ENCODE measurements around the gene NRXN3. TPM values are rescaled to one million over a fixed set of nuclear protein-coding genes. Genes with fewer than 3 reads are reported as not detected.

The NRXN3 gene
- total RNA-seq, 1 donor from 2014 or later: 4.1 TPM

DNA sequence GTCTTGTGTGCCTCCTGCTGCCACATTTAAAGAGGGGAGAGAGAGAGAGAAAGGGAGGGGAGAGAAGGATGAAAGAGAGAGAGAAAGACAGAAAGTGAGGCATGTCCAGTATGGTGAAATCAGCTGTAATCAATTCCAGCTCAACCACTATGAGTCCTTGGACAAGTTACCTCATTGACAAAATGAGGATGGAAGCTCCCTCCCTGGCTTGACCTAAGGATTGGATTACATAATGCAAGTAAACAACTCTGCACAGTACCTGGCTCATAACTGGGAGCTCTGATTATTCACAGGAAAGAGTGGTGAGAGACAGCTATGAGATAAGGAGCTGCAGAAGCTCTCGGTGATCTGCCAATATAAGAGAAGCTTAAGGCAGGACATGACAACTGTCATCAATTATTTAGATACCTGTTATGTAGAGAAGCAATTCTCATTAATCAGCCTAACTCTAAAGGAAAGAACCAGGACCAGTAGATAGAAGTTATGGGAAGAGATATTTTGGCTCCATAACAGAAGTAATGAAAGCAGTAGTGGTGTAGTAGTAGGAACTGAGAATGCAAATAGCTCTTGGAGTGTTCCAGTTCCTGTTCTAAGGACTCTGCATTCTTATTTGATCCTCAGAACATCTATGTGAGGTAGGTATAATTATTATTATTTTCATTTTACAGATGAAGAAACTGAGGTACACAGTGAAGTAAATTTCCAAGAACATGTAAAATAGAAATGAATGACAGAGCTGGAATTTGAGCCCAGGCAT is 1249.6 kb downstream of the NRXN3 start:
- no peak for DNase-seq (ENCODE audit: low spot score)
- intact Hi-C loops (cut with DNase I): no loop called here

DNA sequence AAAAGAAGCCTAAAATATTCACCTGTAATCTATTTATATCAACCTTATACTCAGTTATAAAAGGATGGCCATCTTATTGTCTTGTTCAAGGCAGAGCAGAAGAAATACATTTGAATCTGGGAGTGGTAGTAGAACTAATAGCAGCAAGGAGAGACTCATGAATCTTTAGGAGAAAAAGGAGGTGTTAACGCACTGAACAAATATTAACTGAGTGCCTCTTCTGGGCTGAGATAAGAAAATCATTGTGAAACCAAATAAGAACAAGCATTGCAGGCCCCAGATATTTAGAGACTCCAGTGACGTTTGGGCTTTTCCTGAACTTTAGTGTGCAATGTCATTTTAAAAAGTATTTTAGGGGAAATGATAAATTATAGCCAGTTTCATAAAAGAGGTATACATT is 1250.6 kb downstream of the NRXN3 start:
- intact Hi-C loops (cut with DNase I): no loop called here
- DNase-seq (ENCODE audit: low spot score): no peak

GRCh38 chr14:79421811-79422210 is 1251.6 kb downstream of the NRXN3 start:
- DNase-seq (ENCODE audit: low spot score): no peak
- intact Hi-C loops (cut with DNase I): no loop called here

GRCh38 chr14:79424462-79424861 is 1254.3 kb downstream of the NRXN3 start:
- intact Hi-C loops (cut with DNase I): no loop called here
- no peak for DNase-seq (ENCODE audit: low spot score)

DNA sequence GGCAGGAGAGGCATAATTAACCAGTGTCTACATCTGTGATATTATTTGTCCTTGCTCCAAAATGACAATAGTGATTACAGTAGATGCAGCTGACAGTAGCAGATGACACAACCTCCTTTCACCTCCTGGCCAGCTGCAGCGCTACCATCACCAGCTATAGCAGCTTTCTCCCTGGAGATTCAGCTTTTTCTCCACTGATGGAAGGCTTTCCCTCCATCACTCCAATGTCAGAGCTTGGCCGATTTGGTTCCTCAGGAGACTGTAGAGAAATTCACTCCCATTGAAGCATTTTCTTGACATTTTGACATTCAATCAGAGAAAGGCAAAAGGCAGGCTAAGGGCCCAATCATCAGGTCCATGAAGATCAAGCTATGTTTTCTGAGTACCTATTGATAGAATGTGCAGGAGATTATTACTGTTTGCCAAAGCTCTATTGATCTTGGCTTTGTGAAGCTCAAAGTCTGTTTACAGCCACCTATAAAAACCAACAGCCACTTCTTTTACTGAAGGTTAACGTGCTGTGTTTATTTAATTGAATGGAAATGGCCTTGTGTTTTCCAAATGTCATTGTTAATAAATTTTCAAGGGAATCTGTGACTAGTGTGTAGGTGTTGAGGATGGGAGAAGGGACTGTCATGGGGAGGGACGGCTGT is 1256.1 kb downstream of the NRXN3 start:
- no peak for DNase-seq (ENCODE audit: low spot score)
- intact Hi-C loops (cut with DNase I): no loop called here

- no peak for DNase-seq (ENCODE audit: low spot score)
- intact Hi-C loops (cut with DNase I): no loop called here
Measured at GRCh38 chr14:79432640-79433039, 1262.5 kb downstream of the NRXN3 start.

DNA sequence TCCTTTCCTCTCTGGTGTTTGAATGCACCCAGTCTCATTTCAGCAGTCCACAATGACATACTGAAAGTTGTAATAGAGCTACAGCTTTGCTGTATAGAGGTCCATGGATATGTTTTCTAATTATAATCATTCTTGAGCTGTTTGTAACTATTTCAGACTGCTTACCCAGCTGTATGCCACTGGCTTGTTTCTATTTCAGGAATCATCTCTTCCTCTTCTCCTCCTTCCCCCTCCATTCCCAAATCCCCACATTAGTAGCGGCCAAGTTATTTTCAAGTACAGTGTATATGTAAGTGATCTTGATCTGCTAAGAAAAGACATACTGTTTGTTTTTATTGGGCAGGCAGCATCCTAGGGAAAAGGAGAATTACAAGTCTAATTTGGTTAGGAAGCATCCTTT is 1266.2 kb downstream of the NRXN3 start:
- DNase-seq (ENCODE audit: low spot score): no peak
- intact Hi-C loops (cut with DNase I): no loop called here

DNA sequence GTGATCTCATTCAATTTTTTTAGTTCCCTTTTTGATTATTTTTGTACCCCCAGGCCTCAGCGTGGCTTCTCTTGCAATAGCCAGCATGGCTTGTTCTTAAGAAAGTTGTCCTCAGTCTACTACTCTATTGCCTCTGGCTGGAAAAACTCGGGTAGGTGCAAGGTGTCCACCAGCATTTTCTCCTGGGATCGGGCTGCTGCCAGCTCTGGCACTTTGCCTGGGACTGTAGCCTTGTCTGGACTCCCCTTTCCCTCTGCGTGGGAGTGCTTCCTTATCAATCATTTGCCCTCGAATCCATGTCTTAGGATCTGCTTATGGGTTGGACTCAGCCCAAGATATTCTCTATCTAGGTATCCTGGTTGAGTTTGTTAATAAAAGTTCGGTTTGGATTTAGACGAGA is 1267.8 kb downstream of the NRXN3 start:
- no peak for DNase-seq (ENCODE audit: low spot score)
- intact Hi-C loops (cut with DNase I): no loop called here

DNA sequence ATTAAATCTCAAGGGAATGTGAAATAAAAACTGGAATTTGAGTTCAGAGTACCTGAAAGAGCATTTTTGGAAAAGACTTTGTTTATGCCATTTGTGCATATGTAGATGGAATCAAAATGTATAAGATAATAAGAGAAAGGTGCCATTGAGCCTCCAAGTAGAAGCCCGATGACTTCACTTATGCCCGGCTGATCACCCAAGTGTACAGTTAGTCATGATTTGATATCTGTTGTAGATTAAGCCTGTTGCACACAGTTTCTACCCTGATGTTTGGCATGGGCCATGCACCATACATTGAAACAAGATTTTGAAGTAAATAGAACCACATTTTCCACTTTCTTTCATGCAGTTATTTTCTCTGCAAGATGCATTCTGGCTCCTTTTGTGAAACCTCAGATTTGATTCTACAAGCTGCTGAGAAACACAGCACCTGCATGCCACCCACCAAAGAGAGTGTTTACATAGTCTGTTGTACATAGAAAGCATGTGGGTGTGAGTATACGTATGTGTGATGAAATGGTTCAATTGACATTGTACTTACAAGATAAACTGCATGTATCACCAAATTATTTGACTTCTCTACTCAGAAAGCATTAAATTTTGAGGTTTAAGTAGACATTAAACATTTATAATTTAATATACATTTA is 1268.6 kb downstream of the NRXN3 start:
- no peak for DNase-seq (ENCODE audit: low spot score)
- intact Hi-C loops (cut with DNase I): no loop called here

DNA sequence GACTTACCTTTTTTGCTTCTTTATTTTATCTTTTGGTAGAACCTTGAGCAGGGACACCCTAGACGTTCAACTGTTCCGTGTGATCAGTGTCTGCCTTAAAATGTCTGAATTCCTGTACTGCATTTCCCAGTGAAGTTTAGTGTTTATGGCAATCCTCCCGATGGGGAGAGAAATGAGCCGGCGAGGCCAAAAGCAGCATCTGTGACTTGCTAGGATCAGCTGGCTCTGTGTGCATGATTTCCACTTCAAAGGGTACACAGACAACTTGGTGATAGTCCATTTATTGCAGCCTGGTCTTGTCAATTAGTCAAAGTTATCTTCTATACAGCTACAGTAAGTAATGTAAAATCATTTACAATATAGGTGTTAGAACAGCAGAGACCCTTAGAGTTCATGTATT is 1272.6 kb downstream of the NRXN3 start:
- intact Hi-C loops (cut with DNase I): no loop called here
- no peak for DNase-seq (ENCODE audit: low spot score)

GRCh38 chr14:79443602-79444001 is 1273.4 kb downstream of the NRXN3 start:
- intact Hi-C loops (cut with DNase I): no loop called here
- no peak for DNase-seq (ENCODE audit: low spot score)

- DNase-seq (ENCODE audit: low spot score): no peak
- intact Hi-C loops (cut with DNase I): no loop called here
Measured at GRCh38 chr14:79448960-79449359, 1278.8 kb downstream of the NRXN3 start.

- DNase-seq (ENCODE audit: low spot score): no peak
- intact Hi-C loops (cut with DNase I): no loop called here
Measured at GRCh38 chr14:79451601-79452000, 1281.4 kb downstream of the NRXN3 start.

- intact Hi-C loops (cut with DNase I): no loop called here
Measured at GRCh38 chr14:79453276-79453675, 1283.1 kb downstream of the NRXN3 start.

GRCh38 chr14:79464468-79464867 is 1294.3 kb downstream of the NRXN3 start:
- DNase-seq (ENCODE audit: low spot score): no peak
- intact Hi-C loops (cut with DNase I): no loop called here

More at GRCh38 chr14:79453276-79453675, 1283.1 kb downstream of the NRXN3 start:
- DNase-seq (ENCODE audit: low spot score): no peak

- intact Hi-C loops (cut with DNase I): no loop called here
- DNase-seq (ENCODE audit: low spot score): no peak
Measured at GRCh38 chr14:79465651-79466050, 1295.5 kb downstream of the NRXN3 start.

GRCh38 chr14:79466938-79467527 is 1296.9 kb downstream of the NRXN3 start:
- intact Hi-C loops (cut with DNase I): no loop called here
- DNase-seq (ENCODE audit: low spot score): no peak

GRCh38 chr14:79467835-79468234 is 1297.7 kb downstream of the NRXN3 start:
- DNase-seq (ENCODE audit: low spot score): no peak

DNA sequence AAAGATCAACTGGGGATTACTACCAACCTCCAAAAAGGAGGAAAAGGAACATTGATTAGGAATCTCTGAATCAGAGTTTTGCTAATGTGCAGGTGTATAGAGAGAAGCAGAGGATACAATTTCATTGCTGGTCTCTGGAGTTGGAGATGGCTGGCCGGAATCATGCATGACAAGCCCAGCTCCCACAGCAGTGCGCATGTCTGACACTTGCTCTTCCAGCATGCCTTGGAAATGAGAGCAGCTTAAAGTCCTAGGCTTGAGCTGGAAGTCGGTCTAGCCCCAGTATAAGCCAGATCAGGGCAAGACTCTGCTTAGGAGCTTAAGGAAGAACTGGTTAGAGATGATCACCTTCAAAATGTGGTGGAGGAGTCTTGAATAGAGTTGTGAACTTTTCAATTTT is 1298.3 kb downstream of the NRXN3 start:
- intact Hi-C loops (cut with DNase I): no loop called here
- DNase-seq (ENCODE audit: low spot score): no peak

More at GRCh38 chr14:79467835-79468234, 1297.7 kb downstream of the NRXN3 start:
- intact Hi-C loops (cut with DNase I): no loop called here

DNA sequence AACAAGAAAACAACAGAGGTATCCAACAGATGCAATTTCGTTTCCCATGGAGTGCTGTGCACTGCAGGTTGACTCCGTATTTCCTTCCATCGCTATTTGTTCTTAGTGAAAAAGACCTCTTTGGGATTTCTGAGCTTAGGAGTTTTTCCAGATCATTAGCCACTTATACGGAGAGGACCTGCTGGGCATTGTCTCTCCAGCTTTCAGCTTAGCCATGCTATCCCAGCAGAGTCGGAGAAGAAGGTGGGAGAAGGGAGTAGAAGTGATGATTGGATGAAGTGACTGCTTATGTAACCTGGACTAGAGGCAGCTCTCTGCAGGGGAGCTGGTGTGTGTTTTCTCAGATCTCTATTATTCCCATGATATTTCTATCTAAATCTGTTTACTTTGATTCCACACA is 1303.5 kb downstream of the NRXN3 start:
- intact Hi-C loops (cut with DNase I): no loop called here
- no peak for DNase-seq (ENCODE audit: low spot score)
